Calu3 (cell line): ENCODE measurements around the gene TAAR9. TPM values are rescaled to one million over a fixed set of nuclear protein-coding genes. Genes with fewer than 3 reads are reported as not detected.

Experiments used
- BruUV-seq: library from RNA; stranded (reverse); fragments of 400-500 nt; replicated peaks from 2 replicates; lab custom pipeline; 2021; lab: Mats Ljungman, UMichigan
- CTCF ChIA-PET: fragments of 300-600 bp; sonication (Branson Sonifier 250); formaldehyde crosslinking; loops from one replicate; lab custom pipeline; 2022; ENCODE audit warnings: antibody characterized with exemption; lab: Charles Lee
- DNase-seq: peaks from one replicate; pipeline ENCODE4 v3.0.0; 2022
- H3K27ac Mint-ChIP-seq: one replicate; pipeline ENCODE4 v1.8.0; 2022; ENCODE audit warnings: mixed read lengths; ENCODE audit not compliant: unreplicated experiment
- H3K27me3 Mint-ChIP-seq: one replicate; pipeline ENCODE4 v1.8.0; 2022; ENCODE audit warnings: mixed read lengths; ENCODE audit not compliant: unreplicated experiment
- H3K36me3 Mint-ChIP-seq: one replicate; pipeline ENCODE4 v1.8.0; 2022; ENCODE audit warnings: mild to moderate bottlenecking, moderate library complexity, mixed read lengths; ENCODE audit not compliant: insufficient read depth, unreplicated experiment
- H3K4me1 Mint-ChIP-seq: one replicate; pipeline ENCODE4 v1.8.0; 2022; ENCODE audit warnings: mild to moderate bottlenecking, low read depth, mixed read lengths; ENCODE audit not compliant: unreplicated experiment
- H3K4me3 Mint-ChIP-seq: one replicate; pipeline ENCODE4 v1.8.0; 2022; ENCODE audit warnings: mild to moderate bottlenecking, low read depth, moderate library complexity, mixed read lengths; ENCODE audit not compliant: unreplicated experiment
- H3K9me3 Mint-ChIP-seq: one replicate; pipeline ENCODE4 v1.8.0; 2022; ENCODE audit warnings: low read depth, mixed read lengths; ENCODE audit not compliant: unreplicated experiment
- intact Hi-C: fragments of 100-400 bp; cut with micrococcal nuclease; formaldehyde crosslinking; loops from one replicate; pipeline ENCODE4 v1.10.0; 2022; ENCODE audit not compliant: unreplicated experiment
- total RNA-seq: library from RNA; stranded (reverse); gene quantifications from 2 replicates; pipeline ENCODE4 v1.2.3, GENCODE V29; 2022
- TF ChIP-seq, protein P1 (sequence below): fragments of 200-600 bp; IDR thresholded peaks from one replicate; pipeline ENCODE4 v1.8.0; 2022; ENCODE audit warnings: antibody characterized with exemption; ENCODE audit not compliant: unreplicated experiment

TAAR9 gene
- total RNA-seq, 1 experiment from 2014 or later, result not detected

DNA sequence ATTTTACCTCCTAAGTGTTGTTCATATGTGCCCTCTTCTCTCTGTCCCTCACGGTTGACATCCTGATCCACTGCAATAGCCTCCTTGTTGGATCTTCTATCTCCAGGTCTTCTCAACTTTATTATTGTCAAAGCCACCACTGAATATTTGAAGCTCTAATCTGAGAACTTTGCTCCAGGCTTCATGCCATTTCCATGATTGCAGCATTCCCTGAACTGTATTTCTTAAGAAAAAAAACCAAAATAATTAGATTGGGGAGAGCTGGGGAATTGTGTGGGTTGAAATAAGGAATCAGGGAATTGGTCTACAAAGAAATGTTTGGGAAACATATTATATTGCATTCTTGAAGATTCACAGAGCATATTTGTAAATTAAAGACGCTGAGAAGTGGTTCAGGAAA, 22.7 kb upstream of the TAAR9 start:
- DNase-seq, result no peak
- intact Hi-C loops, result no loop called here
- no TSS peak for BruUV-seq
- Mint-ChIP-seq H3K4me3 (no peak overlapping the region), H3K36me3 (peaks cover 16% of the 10 kb centered on the region), H3K27ac (no peak overlapping the region), H3K9me3 (no peaks in the 10 kb centered on the region), H3K4me1 (peaks cover 25% of the 10 kb centered on the region), H3K27me3 (no peaks in the 10 kb centered on the region)
- CTCF ChIA-PET, result no interaction called here
- TF ChIP-seq, protein P1, sequence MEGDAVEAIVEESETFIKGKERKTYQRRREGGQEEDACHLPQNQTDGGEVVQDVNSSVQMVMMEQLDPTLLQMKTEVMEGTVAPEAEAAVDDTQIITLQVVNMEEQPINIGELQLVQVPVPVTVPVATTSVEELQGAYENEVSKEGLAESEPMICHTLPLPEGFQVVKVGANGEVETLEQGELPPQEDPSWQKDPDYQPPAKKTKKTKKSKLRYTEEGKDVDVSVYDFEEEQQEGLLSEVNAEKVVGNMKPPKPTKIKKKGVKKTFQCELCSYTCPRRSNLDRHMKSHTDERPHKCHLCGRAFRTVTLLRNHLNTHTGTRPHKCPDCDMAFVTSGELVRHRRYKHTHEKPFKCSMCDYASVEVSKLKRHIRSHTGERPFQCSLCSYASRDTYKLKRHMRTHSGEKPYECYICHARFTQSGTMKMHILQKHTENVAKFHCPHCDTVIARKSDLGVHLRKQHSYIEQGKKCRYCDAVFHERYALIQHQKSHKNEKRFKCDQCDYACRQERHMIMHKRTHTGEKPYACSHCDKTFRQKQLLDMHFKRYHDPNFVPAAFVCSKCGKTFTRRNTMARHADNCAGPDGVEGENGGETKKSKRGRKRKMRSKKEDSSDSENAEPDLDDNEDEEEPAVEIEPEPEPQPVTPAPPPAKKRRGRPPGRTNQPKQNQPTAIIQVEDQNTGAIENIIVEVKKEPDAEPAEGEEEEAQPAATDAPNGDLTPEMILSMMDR, result no peak

- TF ChIP-seq, protein P1, result no peak
- intact Hi-C loops, result no loop called here
- Mint-ChIP-seq H3K4me1 (no peaks in the 10 kb centered on the region), H3K9me3 (peaks cover 3% of the 10 kb centered on the region), H3K27me3 (no peaks in the 10 kb centered on the region), H3K4me3 (no peak overlapping the region), H3K36me3 (no peaks in the 10 kb centered on the region), H3K27ac (no peak overlapping the region)
- DNase-seq, result no peak
- BruUV-seq, result no TSS peak
- CTCF ChIA-PET, result no interaction called here
Measured at GRCh38 chr6:132520953-132521352, 17.1 kb upstream of the TAAR9 start.

GRCh38 chr6:132524646-132525045, 13.4 kb upstream of the TAAR9 start:
- Mint-ChIP-seq H3K9me3 (peaks cover 3% of the 10 kb centered on the region), H3K27me3 (no peaks in the 10 kb centered on the region), H3K36me3 (no peaks in the 10 kb centered on the region), H3K4me3 (no peak overlapping the region), H3K4me1 (no peaks in the 10 kb centered on the region), H3K27ac (no peak overlapping the region)
- CTCF ChIA-PET, result no interaction called here
- intact Hi-C loops, result no loop called here
- DNase-seq, result no peak
- no TSS peak for BruUV-seq
- TF ChIP-seq, protein P1, result no peak

DNA sequence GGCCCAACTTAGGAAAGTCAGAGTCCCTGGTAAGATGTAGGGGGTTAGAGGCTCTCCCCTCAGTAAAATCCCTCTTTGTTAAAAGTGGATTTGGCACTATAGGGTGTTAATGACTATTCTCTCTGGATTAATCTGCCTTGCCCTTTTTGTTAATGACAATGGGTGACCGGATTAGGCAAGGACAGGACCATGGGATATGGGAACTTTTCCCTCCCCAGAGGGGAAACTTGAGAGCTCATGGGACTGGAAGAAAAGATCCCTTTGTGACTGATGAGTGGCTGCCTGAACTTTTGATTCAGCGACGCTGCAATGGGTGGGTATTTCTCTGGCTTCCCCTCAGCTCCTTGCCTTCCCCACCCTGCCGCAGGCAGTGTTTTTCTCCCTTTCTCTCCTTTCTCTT, 12.2 kb upstream of the TAAR9 start:
- peaks cover 3% of the 10 kb centered on the region for H3K9me3 Mint-ChIP-seq
- no peak overlapping the region for H3K4me3 Mint-ChIP-seq
- no TSS peak for BruUV-seq
- no peaks in the 10 kb centered on the region for H3K36me3 Mint-ChIP-seq
- TF ChIP-seq, protein P1, result no peak
- CTCF ChIA-PET, result no interaction called here
- no peaks in the 10 kb centered on the region for H3K27me3 Mint-ChIP-seq
- intact Hi-C loops, result no loop called here
- no peak overlapping the region for H3K27ac Mint-ChIP-seq
- H3K4me1 Mint-ChIP-seq, result no peaks in the 10 kb centered on the region
- DNase-seq, result no peak

DNA sequence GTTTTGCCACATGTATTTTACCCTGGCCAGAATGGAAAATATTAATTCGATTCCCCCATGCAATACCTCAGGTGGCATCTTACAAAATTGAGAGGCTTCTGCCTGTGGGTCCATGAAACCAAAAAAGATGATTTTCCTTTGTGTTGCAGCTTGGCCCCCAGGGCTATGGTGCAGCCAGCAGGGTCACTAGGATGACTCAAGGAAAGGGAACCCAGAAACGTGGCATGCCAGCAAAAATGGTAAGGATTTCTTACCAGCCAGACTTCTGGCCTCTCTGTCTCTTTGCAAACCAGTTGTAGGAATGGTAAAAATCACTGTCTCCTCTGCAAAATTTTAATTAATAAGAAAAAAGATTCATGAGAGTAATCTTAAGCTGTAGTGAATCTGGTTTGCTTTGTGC, 11.6 kb upstream of the TAAR9 start:
- peaks cover 3% of the 10 kb centered on the region for H3K9me3 Mint-ChIP-seq
- intact Hi-C loops, result no loop called here

More for the DNA sequence above, 11.6 kb upstream of the TAAR9 start:
- no peaks in the 10 kb centered on the region for H3K4me1 Mint-ChIP-seq
- no peaks in the 10 kb centered on the region for H3K36me3 Mint-ChIP-seq
- no peak overlapping the region for H3K4me3 Mint-ChIP-seq
- DNase-seq, result no peak
- H3K27ac Mint-ChIP-seq, result no peak overlapping the region
- H3K27me3 Mint-ChIP-seq, result no peaks in the 10 kb centered on the region
- TF ChIP-seq, protein P1, result no peak
- CTCF ChIA-PET, result no interaction called here
- no TSS peak for BruUV-seq
